ENCODE measurements around the gene MTCH2. TPM values are rescaled to one million over a fixed set of nuclear protein-coding genes. Genes with fewer than 3 reads are reported as not detected.

The MTCH2 gene
- total and polyA plus RNA-seq, 2 donors (not counting 1 experiment from before 2014, with no cell fraction given): 64.4 to 169 TPM

DNA sequence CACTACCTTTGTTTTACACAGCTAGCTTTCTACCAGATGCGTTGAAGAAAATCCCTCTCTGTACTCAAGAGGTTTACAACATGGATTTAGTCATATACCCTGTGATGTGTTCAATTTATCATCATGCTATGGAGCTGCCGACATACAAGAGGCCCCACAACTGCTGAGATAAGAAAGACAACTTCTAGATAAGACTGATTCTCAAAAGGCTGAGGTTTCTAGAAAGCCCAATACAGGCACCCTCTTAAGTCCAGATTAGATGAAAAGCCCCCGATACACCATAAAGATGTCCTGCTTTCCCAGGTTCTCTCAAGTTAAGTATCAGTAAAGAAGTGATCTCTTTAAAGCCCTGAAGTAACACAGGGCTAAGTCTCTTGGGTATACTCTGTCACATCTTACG is 14.3 kb downstream of the MTCH2 start:
- DNase-seq (ENCODE audit: low read depth in 2 of 2): no peak
- Histone ChIP-seq H4K20me1 (ENCODE audit: control insufficient read depth, extremely low read depth, insufficient read depth, low read length) (no peaks in the 10 kb centered on the region), H3K79me2 (ENCODE audit: control insufficient read depth, insufficient read depth, low read length) (no peaks in the 10 kb centered on the region), H3K4me2 (ENCODE audit: extremely low read depth, insufficient read depth, low read length) (no peak overlapping the region), H3K4me1 (ENCODE audit: control insufficient read depth, extremely low read depth, insufficient read depth, low read length) (no peaks in the 10 kb centered on the region), H3K9me3 (ENCODE audit: control insufficient read depth, insufficient read depth, low read depth, low read length) (no peaks in the 10 kb centered on the region), H3K27me3 (ENCODE audit: control insufficient read depth, insufficient read depth, low read length) (no peaks in the 10 kb centered on the region), H3K27ac (ENCODE audit: insufficient read depth, low read length) (no peak overlapping the region), H3K4me3 (replicated peaks in 1 of 4; ENCODE audit: control extremely low read depth in 1 of 4, insufficient read depth in 1 of 4, low read depth in 3 of 4, low read length in 4 of 4) (no peak overlapping the region), H3K9ac (ENCODE audit: insufficient read depth, low read length) (no peak overlapping the region), H3K36me3 (ENCODE audit: control insufficient read depth, insufficient read depth, low read length) (peaks cover 11% of the 10 kb centered on the region), H2AFZ (ENCODE audit: low read length) (no peak overlapping the region)
- TF ChIP-seq, protein P1, sequence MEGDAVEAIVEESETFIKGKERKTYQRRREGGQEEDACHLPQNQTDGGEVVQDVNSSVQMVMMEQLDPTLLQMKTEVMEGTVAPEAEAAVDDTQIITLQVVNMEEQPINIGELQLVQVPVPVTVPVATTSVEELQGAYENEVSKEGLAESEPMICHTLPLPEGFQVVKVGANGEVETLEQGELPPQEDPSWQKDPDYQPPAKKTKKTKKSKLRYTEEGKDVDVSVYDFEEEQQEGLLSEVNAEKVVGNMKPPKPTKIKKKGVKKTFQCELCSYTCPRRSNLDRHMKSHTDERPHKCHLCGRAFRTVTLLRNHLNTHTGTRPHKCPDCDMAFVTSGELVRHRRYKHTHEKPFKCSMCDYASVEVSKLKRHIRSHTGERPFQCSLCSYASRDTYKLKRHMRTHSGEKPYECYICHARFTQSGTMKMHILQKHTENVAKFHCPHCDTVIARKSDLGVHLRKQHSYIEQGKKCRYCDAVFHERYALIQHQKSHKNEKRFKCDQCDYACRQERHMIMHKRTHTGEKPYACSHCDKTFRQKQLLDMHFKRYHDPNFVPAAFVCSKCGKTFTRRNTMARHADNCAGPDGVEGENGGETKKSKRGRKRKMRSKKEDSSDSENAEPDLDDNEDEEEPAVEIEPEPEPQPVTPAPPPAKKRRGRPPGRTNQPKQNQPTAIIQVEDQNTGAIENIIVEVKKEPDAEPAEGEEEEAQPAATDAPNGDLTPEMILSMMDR (conservative IDR thresholded peaks at IDR 0.05 in 1 of 2, IDR thresholded peaks at IDR 0.05 in 1 of 2; ENCODE audit: low read depth in 1 of 2, low read length in 2 of 2): no peak
- TF ChIP-seq EZH2 (IDR thresholded peaks at IDR 0.05; ENCODE audit: low read length, missing control alignments): no peak

DNA sequence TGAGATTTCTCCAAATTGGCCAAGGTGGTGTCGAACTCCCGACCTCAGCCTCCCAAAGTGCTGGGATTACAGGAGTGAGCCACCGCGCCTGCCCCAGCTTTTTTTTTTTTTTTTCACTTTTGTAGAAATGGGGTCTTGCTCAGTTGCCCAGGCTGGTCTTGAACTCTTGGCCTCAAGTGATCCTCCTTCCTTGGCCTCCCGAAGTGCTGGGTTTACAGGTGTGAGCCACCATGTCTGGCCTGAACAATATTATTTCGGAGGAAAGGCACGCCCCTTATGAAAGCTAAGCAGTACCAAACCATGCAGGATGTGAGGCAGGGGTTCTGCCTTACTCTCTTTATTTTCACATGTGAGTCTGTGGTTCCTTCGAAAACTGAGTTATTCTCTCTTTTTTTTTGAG is 16.1 kb downstream of the MTCH2 start:
- Histone ChIP-seq H3K4me3 (replicated peaks in 1 of 4; ENCODE audit: control extremely low read depth in 1 of 4, insufficient read depth in 1 of 4, low read depth in 3 of 4, low read length in 4 of 4) (no peak overlapping the region), H3K27ac (ENCODE audit: insufficient read depth, low read length) (no peak overlapping the region), H4K20me1 (ENCODE audit: control insufficient read depth, extremely low read depth, insufficient read depth, low read length) (no peaks in the 10 kb centered on the region), H3K27me3 (ENCODE audit: control insufficient read depth, insufficient read depth, low read length) (no peaks in the 10 kb centered on the region), H2AFZ (ENCODE audit: low read length) (no peak overlapping the region), H3K4me2 (ENCODE audit: extremely low read depth, insufficient read depth, low read length) (no peak overlapping the region), H3K4me1 (ENCODE audit: control insufficient read depth, extremely low read depth, insufficient read depth, low read length) (no peaks in the 10 kb centered on the region), H3K36me3 (ENCODE audit: control insufficient read depth, insufficient read depth, low read length) (peaks cover 11% of the 10 kb centered on the region), H3K79me2 (ENCODE audit: control insufficient read depth, insufficient read depth, low read length) (no peaks in the 10 kb centered on the region), H3K9me3 (ENCODE audit: control insufficient read depth, insufficient read depth, low read depth, low read length) (no peaks in the 10 kb centered on the region), H3K9ac (ENCODE audit: insufficient read depth, low read length) (no peak overlapping the region)
- DNase-seq (ENCODE audit: low read depth in 2 of 2): no peak
- TF ChIP-seq, protein P1 (conservative IDR thresholded peaks at IDR 0.05 in 1 of 2, IDR thresholded peaks at IDR 0.05 in 1 of 2; ENCODE audit: low read depth in 1 of 2, low read length in 2 of 2): no peak
- no peak for TF ChIP-seq EZH2 (IDR thresholded peaks at IDR 0.05; ENCODE audit: low read length, missing control alignments)

DNA sequence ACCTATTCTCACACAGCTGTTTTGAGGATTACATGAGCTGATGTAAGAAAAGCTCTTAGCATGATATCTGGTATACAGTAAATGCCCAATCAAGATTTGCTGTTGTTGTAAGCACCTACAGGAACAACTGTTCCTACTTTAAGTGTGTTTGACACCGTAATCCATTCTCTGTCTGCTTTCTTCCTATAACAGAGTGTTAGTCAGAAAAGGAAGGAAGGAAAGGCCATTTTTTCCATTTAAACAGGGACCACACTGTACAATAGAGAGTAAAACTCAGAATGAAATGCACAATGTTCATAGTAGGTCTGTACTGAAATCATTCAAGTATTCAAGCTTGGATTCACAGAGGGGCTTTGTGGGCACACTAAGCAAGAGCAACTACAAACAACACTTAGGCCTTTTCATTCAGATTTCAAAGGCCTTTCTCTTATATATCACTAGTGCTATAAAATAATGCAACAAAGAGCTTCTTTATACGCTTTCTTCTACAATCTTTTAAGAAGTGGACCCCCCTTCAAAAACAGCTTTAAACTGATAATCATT is 21.5 kb downstream of the MTCH2 start:
- no peak overlapping the region for H3K4me3 ChIP-seq (replicated peaks in 1 of 4; ENCODE audit: control extremely low read depth in 1 of 4, insufficient read depth in 1 of 4, low read depth in 3 of 4, low read length in 4 of 4)
- no peak overlapping the region for H3K27ac ChIP-seq (ENCODE audit: insufficient read depth, low read length)
- H3K9ac ChIP-seq (ENCODE audit: insufficient read depth, low read length): no peak overlapping the region

More for the DNA sequence above, 21.5 kb downstream of the MTCH2 start:
- Histone ChIP-seq H3K36me3 (ENCODE audit: control insufficient read depth, insufficient read depth, low read length) (peaks cover 13% of the 10 kb centered on the region), H3K4me1 (ENCODE audit: control insufficient read depth, extremely low read depth, insufficient read depth, low read length) (peaks cover 11% of the 10 kb centered on the region), H4K20me1 (ENCODE audit: control insufficient read depth, extremely low read depth, insufficient read depth, low read length) (no peaks in the 10 kb centered on the region), H2AFZ (ENCODE audit: low read length) (no peak overlapping the region), H3K27me3 (ENCODE audit: control insufficient read depth, insufficient read depth, low read length) (no peaks in the 10 kb centered on the region), H3K4me2 (ENCODE audit: extremely low read depth, insufficient read depth, low read length) (no peak overlapping the region), H3K9me3 (ENCODE audit: control insufficient read depth, insufficient read depth, low read depth, low read length) (no peaks in the 10 kb centered on the region), H3K79me2 (ENCODE audit: control insufficient read depth, insufficient read depth, low read length) (no peaks in the 10 kb centered on the region)
- DNase-seq (ENCODE audit: low read depth in 2 of 2): no peak
- TF ChIP-seq EZH2 (IDR thresholded peaks at IDR 0.05; ENCODE audit: low read length, missing control alignments): no peak
- TF ChIP-seq, protein P1 (conservative IDR thresholded peaks at IDR 0.05 in 1 of 2, IDR thresholded peaks at IDR 0.05 in 1 of 2; ENCODE audit: low read depth in 1 of 2, low read length in 2 of 2): no peak
